HUES6 (cell line): ENCODE data around the gene SMYD3.
"Not testable (repeated sequence)": the region's sequence is repeated elsewhere in the genome, so short reads cannot be mapped to it uniquely, and the experiment has no call there.

Experiments used
- H3K27ac ChIP-seq: 2 replicates; pipeline ENCODE4 v1.7.0; 2013; ENCODE audit warnings: low read depth, mild to moderate bottlenecking, low read length, inconsistent platforms
- H3K27me3 ChIP-seq: 2 replicates; pipeline ENCODE4 v1.6.1; 2013; ENCODE audit warnings: low read length; ENCODE audit not compliant: control insufficient read depth, insufficient read depth
- H3K36me3 ChIP-seq: 2 replicates; pipeline ENCODE4 v1.6.1; 2013; ENCODE audit warnings: low read length; ENCODE audit not compliant: control insufficient read depth, insufficient read depth
- H3K4me1 ChIP-seq: 2 replicates; pipeline ENCODE4 v1.6.1; 2013; ENCODE audit warnings: low read length; ENCODE audit not compliant: control insufficient read depth, insufficient read depth
- H3K4me3 ChIP-seq: 2 replicates; pipeline ENCODE4 v1.5.1; 2013; ENCODE audit warnings: low read depth, low read length
- H3K9ac ChIP-seq: one replicate; pipeline ENCODE4 v1.6.1; 2013; ENCODE audit warnings: mild to moderate bottlenecking, low read length
- H3K9me3 ChIP-seq: 2 replicates; pipeline ENCODE4 v1.6.1; 2013; ENCODE audit warnings: low read depth, low read length; ENCODE audit not compliant: control insufficient read depth, insufficient read depth

The SMYD3 gene

GRCh38 chr1:245715291-245715701, 791.8 kb downstream of the SMYD3 start:
- H3K9me3 ChIP-seq: no peaks in the 10 kb centered on the region
- H3K4me1 ChIP-seq: 0 out of 2 replicates have a peak, but pooled peaks cover 4% of the 10 kb centered on the region
- no peaks in the 10 kb centered on the region for H3K27me3 ChIP-seq
- no peak overlapping the region for H3K27ac ChIP-seq
- H3K9ac ChIP-seq: no peak overlapping the region
- no peak overlapping the region for H3K4me3 ChIP-seq
- H3K36me3 ChIP-seq: no peaks in the 10 kb centered on the region

- H3K9me3 ChIP-seq, H3K36me3 ChIP-seq, H3K27me3 ChIP-seq, H3K4me3 ChIP-seq, H3K4me1 ChIP-seq, H3K27ac ChIP-seq, H3K9ac ChIP-seq: not testable (repeated sequence)
Observed at GRCh38 chr1:245714027-245714426, 793.1 kb downstream of the SMYD3 start.

- Histone ChIP-seq H3K27ac (no peak overlapping the region), H3K9me3 (no peaks in the 10 kb centered on the region), H3K9ac (no peak overlapping the region), H3K27me3 (no peaks in the 10 kb centered on the region), H3K36me3 (no peaks in the 10 kb centered on the region), H3K4me1 (0 out of 2 replicates have a peak, but pooled peaks cover 4% of the 10 kb centered on the region), H3K4me3 (no peak overlapping the region)
Observed at GRCh38 chr1:245710961-245711903, 795.8 kb downstream of the SMYD3 start.

GRCh38 chr1:245707941-245708340, 799.1 kb downstream of the SMYD3 start:
- Histone ChIP-seq H3K36me3 (no peaks in the 10 kb centered on the region), H3K9ac (no peak overlapping the region), H3K27me3 (no peaks in the 10 kb centered on the region), H3K4me3 (no peak overlapping the region), H3K9me3 (no peaks in the 10 kb centered on the region), H3K27ac (no peak overlapping the region), H3K4me1 (peaks cover 8% of the 10 kb centered on the region; the same call in 1 of the 2 replicates)

GRCh38 chr1:245704765-245705164, 802.3 kb downstream of the SMYD3 start:
- H3K9ac ChIP-seq: no peak overlapping the region
- no peak overlapping the region for H3K4me3 ChIP-seq
- peaks cover 4% of the 10 kb centered on the region; the same call in 1 of the 2 replicates for H3K4me1 ChIP-seq
- H3K36me3 ChIP-seq: no peaks in the 10 kb centered on the region
- no peak overlapping the region for H3K27ac ChIP-seq
- no peaks in the 10 kb centered on the region for H3K9me3 ChIP-seq
- no peaks in the 10 kb centered on the region for H3K27me3 ChIP-seq

GRCh38 chr1:245704341-245704740, 802.7 kb downstream of the SMYD3 start:
- no peaks in the 10 kb centered on the region for H3K9me3 ChIP-seq
- H3K4me1 ChIP-seq: peaks cover 4% of the 10 kb centered on the region; the same call in 1 of the 2 replicates
- H3K27ac ChIP-seq: no peak overlapping the region
- no peaks in the 10 kb centered on the region for H3K27me3 ChIP-seq
- no peaks in the 10 kb centered on the region for H3K36me3 ChIP-seq
- H3K9ac ChIP-seq: no peak overlapping the region
- no peak overlapping the region for H3K4me3 ChIP-seq

GRCh38 chr1:245702346-245702745, 804.7 kb downstream of the SMYD3 start:
- H3K36me3 ChIP-seq: no peaks in the 10 kb centered on the region
- H3K27ac ChIP-seq: no peak overlapping the region
- H3K9me3 ChIP-seq: no peaks in the 10 kb centered on the region
- no peak overlapping the region for H3K9ac ChIP-seq
- no peak overlapping the region for H3K4me3 ChIP-seq
- H3K4me1 ChIP-seq: peaks cover 4% of the 10 kb centered on the region; the same call in 1 of the 2 replicates
- H3K27me3 ChIP-seq: no peaks in the 10 kb centered on the region

GRCh38 chr1:245701631-245702030, 805.4 kb downstream of the SMYD3 start:
- no peaks in the 10 kb centered on the region for H3K36me3 ChIP-seq
- no peak overlapping the region for H3K27ac ChIP-seq
- no peak overlapping the region for H3K4me3 ChIP-seq
- no peaks in the 10 kb centered on the region for H3K27me3 ChIP-seq
- H3K9ac ChIP-seq: no peak overlapping the region
- no peaks in the 10 kb centered on the region for H3K9me3 ChIP-seq
- H3K4me1 ChIP-seq: peaks cover 4% of the 10 kb centered on the region; the same call in 1 of the 2 replicates

GRCh38 chr1:245700631-245701030, 806.4 kb downstream of the SMYD3 start:
- Histone ChIP-seq H3K4me1 (peaks cover 1% of the 10 kb centered on the region; the same call in 1 of the 2 replicates), H3K27me3 (no peaks in the 10 kb centered on the region), H3K9ac (no peak overlapping the region), H3K9me3 (no peaks in the 10 kb centered on the region), H3K36me3 (no peaks in the 10 kb centered on the region), H3K4me3 (no peak overlapping the region), H3K27ac (no peak overlapping the region)
